CD4-positive, alpha-beta T cell (primary cell): ENCODE data around the gene TST. TPM values are rescaled to one million over a fixed set of nuclear protein-coding genes. Genes with fewer than 3 reads are reported as not detected.

Source experiments
- ATAC-seq: fragments of 200-7000 bp; cut with Tn5 transposase; one replicate; pipeline ENCODE4 v1.10.0; 2022; ENCODE audit warnings: mild to moderate bottlenecking; ENCODE audit not compliant: poor library complexity
- CTCF ChIA-PET: fragments of 350-600 bp; sonication (Branson Sonifier 250); formaldehyde crosslinking; loops from one replicate; lab custom pipeline; 2021; ENCODE audit warnings: antibody characterized with exemption, inconsistent platforms; lab: Charles Lee
- POLR2A ChIA-PET: fragments of 350-600 bp; sonication (Branson Sonifier 250); formaldehyde crosslinking; loops from one replicate; lab custom pipeline; 2021; ENCODE audit warnings: antibody characterized with exemption, inconsistent platforms; lab: Charles Lee
- DNase-seq, 14 experiments: peaks; one replicate each; pipeline ENCODE4 v3.0.0-alpha.2; 2013 to 2020; ENCODE audit warnings: mixed read lengths in 2 of 14
- H3K27ac ChIP-seq, 2 donors: one replicate each; pipeline versions ENCODE4 v1.5.1 to v1.7.0; 2013; ENCODE audit warnings: low read length in 2 of 2, low read depth in 1 of 2, mild to moderate bottlenecking in 1 of 2
- H3K27me3 ChIP-seq, 2 experiments: 1 replicate in 1 of 2; 2 replicates in 1 of 2; pipeline versions ENCODE4 v1.6.1 to v1.7.0; 2013; ENCODE audit warnings: low read length in 2 of 2, control low read depth in 1 of 2, mild to moderate bottlenecking in 1 of 2, moderate library complexity in 1 of 2; ENCODE audit not compliant: insufficient read depth in 2 of 2, control insufficient read depth in 1 of 2
- H3K36me3 ChIP-seq: one replicate; pipeline ENCODE4 v1.6.1; 2013; ENCODE audit warnings: low read length, control low read depth; ENCODE audit not compliant: insufficient read depth
- H3K4me1 ChIP-seq: one replicate; pipeline ENCODE4 v1.6.1; 2013; ENCODE audit warnings: low read length, control low read depth; ENCODE audit not compliant: insufficient read depth
- H3K4me3 ChIP-seq: one replicate; pipeline ENCODE4 v1.5.1; 2013; ENCODE audit warnings: mild to moderate bottlenecking, low read length, moderate library complexity
- H3K9me3 ChIP-seq, 2 experiments: 1 replicate in 1 of 2; 2 replicates in 1 of 2; pipeline versions ENCODE4 v1.6.1 to v1.7.0; 2013; ENCODE audit warnings: low read length in 2 of 2, mild to moderate bottlenecking in 2 of 2, control low read depth in 1 of 2, moderate library complexity in 1 of 2; ENCODE audit not compliant: control insufficient read depth in 1 of 2, insufficient read depth in 1 of 2
- H3K27ac Mint-ChIP-seq: one replicate; pipeline ENCODE4 v1.8.0; 2020; ENCODE audit warnings: mixed read lengths
- H3K27me3 Mint-ChIP-seq: one replicate; pipeline ENCODE4 v1.8.0; 2021; ENCODE audit warnings: mixed read lengths
- H3K36me3 Mint-ChIP-seq: one replicate; pipeline ENCODE4 v1.8.0; 2021; ENCODE audit warnings: low read depth, mixed read lengths
- H3K4me1 Mint-ChIP-seq: one replicate; pipeline ENCODE4 v1.8.0; 2021; ENCODE audit warnings: low read depth, mixed read lengths
- H3K4me3 Mint-ChIP-seq: one replicate; pipeline ENCODE4 v1.8.0; 2020; ENCODE audit warnings: mild to moderate bottlenecking, mixed read lengths
- H3K9me3 Mint-ChIP-seq: one replicate; pipeline ENCODE4 v1.8.0; 2020; ENCODE audit warnings: mixed read lengths
- CTCF ChIP-seq: fragments of 200-600 bp; IDR thresholded peaks from one replicate; pipeline ENCODE4 v1.8.0; 2022; ENCODE audit warnings: antibody characterized with exemption, mild to moderate bottlenecking
- intact Hi-C, 2 experiments: fragments of 100-400 bp; cut with DNase I in 1 of 2; cut with micrococcal nuclease in 1 of 2; formaldehyde crosslinking; loops; one replicate each; pipeline versions ENCODE4 v1.15.1 to v1.9.0; 2023 to 2025; cut with DNase I, micrococcal nuclease
- total RNA-seq, 174 experiments: library from RNA in 2 of 174; stranded (reverse) in 2 of 174; gene quantifications; one replicate each; pipeline ENCODE4 v1.2.3 and lab custom pipeline; 2021 to 2026

Gene TST
- total RNA-seq, 2 experiments from 2014 or later: not detected

- Mint-ChIP-seq H3K36me3 (no peaks in the 10 kb centered on the region), H3K27me3 (peaks cover 2% of the 10 kb centered on the region), H3K4me1 (no peaks in the 10 kb centered on the region), H3K27ac (no peak overlapping the region), H3K4me3 (no peak overlapping the region), H3K9me3 (no peaks in the 10 kb centered on the region)
- Histone ChIP-seq H3K4me1 (no peaks in the 10 kb centered on the region), H3K36me3 (no peaks in the 10 kb centered on the region), H3K9me3 (no peaks in the 10 kb centered on the region), H3K4me3 (no peak overlapping the region), H3K27me3 (no peaks in the 10 kb centered on the region), H3K27ac (no peak overlapping the region)
- ChIA-PET POLR2A (no interaction called here), CTCF (no interaction called here)
- intact Hi-C loops: no loop called here
- ATAC-seq: no peak
- peak in 2 of 14 experiments; percentile 36 to 52 for DNase-seq
- no peak for TF ChIP-seq CTCF
Observed at GRCh38 chr22:36966851-36967540, 52.3 kb downstream of the TST start.

GRCh38 chr22:36965696-36966095, 53.6 kb downstream of the TST start:
- Histone ChIP-seq H3K36me3 (no peaks in the 10 kb centered on the region), H3K4me1 (no peaks in the 10 kb centered on the region), H3K4me3 (no peak overlapping the region), H3K9me3 (no peaks in the 10 kb centered on the region), H3K27me3 (peaks cover 0 to 12% of the 10 kb centered on the region in 2 experiments), H3K27ac (no peak overlapping the region)
- DNase-seq (no peak), ATAC-seq (no peak)
- H3K4me3 Mint-ChIP-seq: no peak overlapping the region
- H3K9me3 Mint-ChIP-seq: no peaks in the 10 kb centered on the region
- intact Hi-C loops: no loop called here
- CTCF ChIA-PET: no interaction called here
- H3K27ac Mint-ChIP-seq: no peak overlapping the region
- H3K27me3 Mint-ChIP-seq: peaks cover 15% of the 10 kb centered on the region
- H3K36me3 Mint-ChIP-seq: no peaks in the 10 kb centered on the region
- H3K4me1 Mint-ChIP-seq: no peaks in the 10 kb centered on the region
- POLR2A ChIA-PET: no interaction called here
- no peak for TF ChIP-seq CTCF

GRCh38 chr22:36964106-36964505, 55.1 kb downstream of the TST start:
- H3K27me3 ChIP-seq: peaks cover 0 to 17% of the 10 kb centered on the region in 2 experiments
- no peak for ATAC-seq
- no peak overlapping the region for H3K27ac ChIP-seq
- no peak for TF ChIP-seq CTCF
- ChIA-PET POLR2A (no interaction called here), CTCF (interaction anchor here (1.1 kb wide), 1 partner anchor 13 kb away, joined by 3 read pairs; no protein-coding TSS in a partner anchor)
- Mint-ChIP-seq H3K4me3 (no peak overlapping the region), H3K4me1 (no peaks in the 10 kb centered on the region), H3K36me3 (no peaks in the 10 kb centered on the region), H3K9me3 (no peaks in the 10 kb centered on the region), H3K27ac (no peak overlapping the region), H3K27me3 (peaks cover 26% of the 10 kb centered on the region)
- H3K36me3 ChIP-seq: no peaks in the 10 kb centered on the region
- DNase-seq: no peak
- H3K4me3 ChIP-seq: no peak overlapping the region
- no peaks in the 10 kb centered on the region for H3K9me3 ChIP-seq
- H3K4me1 ChIP-seq: no peaks in the 10 kb centered on the region
- intact Hi-C loops: no loop called here
